ENCODE measurements around the gene PAEP.

- TF ChIP-seq EP300 (IDR thresholded peaks at IDR 0.05) (no peak), POLR2A (IDR thresholded peaks at IDR 0.05) (no peak), CTCF (IDR thresholded peaks at IDR 0.05) (no peak), POLR2AphosphoS5 (IDR thresholded peaks at IDR 0.05) (no peak)
These were observed 20.3 kb downstream of the PAEP start for GRCh38 chr9:135581636-135582426.
